Fibroblast of the conjunctiva (primary cell): ENCODE data around the gene SLC25A1.
"Not testable (repeated sequence)": the region's sequence is repeated elsewhere in the genome, so short reads cannot be mapped to it uniquely, and the experiment has no call there.

Experiments
- DNase-seq: peaks from one replicate; pipeline ENCODE4 v3.0.0-alpha.2; 2010; ENCODE audit warnings: low read depth

The SLC25A1 gene

DNA sequence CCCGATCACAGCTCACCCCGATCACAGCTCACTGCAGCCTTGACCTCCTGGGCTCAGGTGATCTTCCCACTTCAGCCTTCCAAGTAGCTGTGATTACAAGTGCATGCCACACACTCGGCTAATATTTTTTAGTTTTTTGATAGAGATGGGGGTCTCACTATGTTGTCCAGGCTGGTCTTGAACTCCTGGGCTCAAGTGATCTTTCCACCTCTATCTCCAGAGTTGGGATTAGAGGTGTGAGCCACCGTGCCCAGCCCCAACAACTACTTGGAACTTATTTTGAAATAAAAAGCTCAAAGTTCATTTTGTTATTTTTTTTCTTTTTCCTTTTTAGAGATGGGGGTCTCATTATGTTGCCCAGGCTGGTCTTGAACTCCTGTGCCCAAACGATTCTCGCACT, 27.8 kb upstream of the SLC25A1 start:
- no peak for DNase-seq

DNA sequence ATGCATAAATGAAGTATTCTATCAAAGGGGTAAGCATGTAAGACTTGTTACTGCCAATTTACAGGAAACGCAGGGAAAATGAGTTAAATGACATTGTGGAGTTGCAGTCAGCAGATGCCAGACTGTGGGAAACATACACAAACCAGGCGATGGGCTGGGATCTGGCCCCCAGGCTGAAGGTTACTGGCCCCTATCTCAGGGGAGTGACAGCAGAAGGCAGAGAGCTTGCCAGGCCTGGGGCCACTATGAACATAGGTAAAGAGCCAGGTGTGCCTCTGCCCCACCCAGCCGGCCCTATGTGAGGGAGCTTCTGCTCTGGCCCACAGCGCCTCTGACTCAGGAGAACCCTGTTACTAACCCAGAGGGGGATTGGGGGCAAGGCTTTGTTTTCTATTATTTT, 26.1 kb upstream of the SLC25A1 start:
- DNase-seq, result no peak

DNA sequence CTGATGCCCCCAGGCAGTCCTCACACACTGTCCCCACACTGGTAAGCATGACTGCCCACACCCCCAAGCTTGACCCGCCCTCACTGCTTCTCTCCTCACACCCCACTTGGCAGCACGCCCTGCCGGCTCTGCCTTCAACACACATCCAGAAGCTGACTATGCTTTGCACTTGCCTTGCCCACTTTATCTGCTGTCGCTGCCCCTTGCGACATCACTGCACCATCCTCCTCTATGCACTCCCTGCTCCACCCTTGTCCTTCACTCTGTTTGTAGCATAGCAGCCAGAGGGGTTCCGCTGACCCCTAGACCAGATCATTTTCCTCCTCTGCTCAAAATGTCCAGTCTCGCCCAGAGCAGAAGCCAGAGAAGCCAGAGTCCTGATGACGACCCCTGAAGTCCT, 25.3 kb upstream of the SLC25A1 start:
- DNase-seq, result no peak

DNA sequence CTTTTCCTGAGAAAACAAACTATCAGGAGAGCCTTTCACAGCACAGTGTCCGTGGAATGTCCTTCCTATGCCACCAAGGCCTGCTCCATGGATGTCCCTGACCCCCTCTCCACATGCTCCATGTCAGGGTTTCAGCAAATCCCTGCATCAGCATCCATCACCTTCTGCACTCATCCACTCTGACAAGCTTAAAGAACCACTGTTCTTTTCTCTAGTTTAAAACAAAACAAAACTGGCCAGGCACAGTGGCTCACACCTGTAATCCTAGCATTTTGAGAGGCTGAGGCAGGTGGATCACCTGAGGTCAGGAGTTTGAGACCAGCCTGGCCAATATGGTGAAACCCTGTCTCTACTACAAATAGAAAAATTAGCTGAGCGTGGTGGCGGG, 24.3 kb upstream of the SLC25A1 start:
- DNase-seq, result not testable (repeated sequence)

DNA sequence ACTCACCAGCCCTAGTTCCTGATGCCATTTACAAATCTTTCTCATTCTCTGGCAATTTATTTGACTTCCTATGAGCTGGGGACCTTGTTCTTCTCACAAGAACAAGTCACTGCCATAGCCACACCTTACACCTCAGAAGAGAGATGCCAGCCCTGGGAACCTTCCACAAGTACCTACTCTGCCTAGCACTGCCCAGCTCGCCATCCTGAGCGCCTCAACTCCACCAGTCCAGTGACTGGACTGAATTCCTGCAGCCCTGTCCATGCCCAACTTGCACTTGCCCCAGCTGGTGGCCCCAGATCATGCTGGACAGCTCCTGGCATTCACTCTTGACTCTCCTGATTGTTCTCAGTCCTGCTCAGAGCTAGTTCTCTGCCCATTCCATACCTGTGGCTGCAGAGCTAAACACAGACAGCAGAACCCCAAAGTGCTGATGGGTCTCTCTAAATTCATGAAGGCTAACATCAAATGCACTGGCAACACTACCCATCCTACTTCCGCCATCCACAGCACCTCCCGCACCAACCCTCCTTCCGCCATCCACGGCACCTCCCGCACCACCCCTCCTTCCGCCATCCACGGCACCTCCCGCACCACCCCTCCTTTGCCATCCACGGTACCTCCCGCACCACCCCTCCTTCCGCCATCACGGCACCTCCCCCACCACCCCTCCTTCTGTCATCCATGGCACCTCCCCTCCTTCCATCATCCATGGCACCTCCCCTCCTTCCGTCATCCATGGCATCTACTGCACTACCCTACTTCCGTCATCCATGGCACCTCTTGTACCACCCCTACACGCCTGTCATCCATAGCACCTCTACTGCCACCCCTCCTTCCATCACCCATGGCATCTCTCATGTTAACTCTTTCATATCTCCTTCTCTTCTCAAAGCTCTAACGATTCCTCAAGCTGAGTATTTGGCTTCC, 23.6 kb upstream of the SLC25A1 start:
- no peak for DNase-seq

DNA sequence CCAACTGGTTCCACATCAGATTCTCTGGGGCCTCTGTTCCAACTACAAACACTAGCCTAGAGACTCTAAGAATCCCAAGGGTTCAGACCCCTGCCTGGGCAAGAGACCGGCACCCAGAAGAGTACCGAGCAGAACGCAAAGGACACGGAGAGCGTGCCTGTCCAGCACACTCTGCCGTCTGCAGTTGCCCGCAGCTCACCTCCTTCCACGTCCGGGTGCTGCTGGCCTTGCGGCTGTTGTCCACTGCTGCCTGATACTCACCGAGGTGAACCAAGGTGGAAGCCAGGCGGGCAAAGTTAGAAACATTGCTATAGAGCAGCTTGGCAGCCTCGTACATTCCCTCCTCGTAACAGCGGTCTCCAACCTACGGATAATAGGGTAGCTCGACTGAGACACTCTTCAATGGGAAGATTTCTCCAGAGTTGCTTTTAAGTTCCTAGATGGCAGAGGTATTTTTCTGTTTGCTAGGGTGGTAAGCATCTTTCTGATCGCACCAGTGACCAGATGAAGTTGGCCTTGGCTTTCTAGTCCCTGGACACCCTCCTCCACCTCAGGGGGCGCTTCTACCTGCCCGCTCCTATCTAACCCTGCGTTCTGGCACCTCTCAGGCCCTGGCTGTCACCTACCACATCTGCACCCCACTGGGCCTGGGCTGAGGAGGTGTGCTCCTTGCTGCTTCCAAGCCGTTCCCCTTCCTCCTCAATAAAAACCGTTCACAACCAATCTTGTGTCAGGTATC, 22.8 kb upstream of the SLC25A1 start:
- no peak for DNase-seq

DNA sequence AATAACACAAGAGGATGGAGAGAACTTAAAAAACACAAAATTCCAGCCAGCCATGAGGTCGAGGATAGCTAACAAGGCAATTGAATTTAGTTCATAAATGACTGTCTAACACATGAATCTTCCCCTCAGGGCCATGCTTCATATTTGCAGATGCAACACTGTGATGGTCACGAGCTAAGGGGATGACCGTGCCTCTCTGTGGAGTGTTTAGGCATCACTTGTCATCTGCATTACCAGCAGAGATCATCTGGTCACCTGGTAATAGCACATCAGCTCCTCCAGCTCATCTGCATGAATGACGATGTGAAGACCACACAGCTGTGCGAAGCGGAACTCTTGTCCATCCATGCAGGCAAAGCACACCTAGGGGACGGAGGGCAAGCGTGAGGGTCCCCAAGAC, 20.9 kb upstream of the SLC25A1 start:
- no peak for DNase-seq

DNA sequence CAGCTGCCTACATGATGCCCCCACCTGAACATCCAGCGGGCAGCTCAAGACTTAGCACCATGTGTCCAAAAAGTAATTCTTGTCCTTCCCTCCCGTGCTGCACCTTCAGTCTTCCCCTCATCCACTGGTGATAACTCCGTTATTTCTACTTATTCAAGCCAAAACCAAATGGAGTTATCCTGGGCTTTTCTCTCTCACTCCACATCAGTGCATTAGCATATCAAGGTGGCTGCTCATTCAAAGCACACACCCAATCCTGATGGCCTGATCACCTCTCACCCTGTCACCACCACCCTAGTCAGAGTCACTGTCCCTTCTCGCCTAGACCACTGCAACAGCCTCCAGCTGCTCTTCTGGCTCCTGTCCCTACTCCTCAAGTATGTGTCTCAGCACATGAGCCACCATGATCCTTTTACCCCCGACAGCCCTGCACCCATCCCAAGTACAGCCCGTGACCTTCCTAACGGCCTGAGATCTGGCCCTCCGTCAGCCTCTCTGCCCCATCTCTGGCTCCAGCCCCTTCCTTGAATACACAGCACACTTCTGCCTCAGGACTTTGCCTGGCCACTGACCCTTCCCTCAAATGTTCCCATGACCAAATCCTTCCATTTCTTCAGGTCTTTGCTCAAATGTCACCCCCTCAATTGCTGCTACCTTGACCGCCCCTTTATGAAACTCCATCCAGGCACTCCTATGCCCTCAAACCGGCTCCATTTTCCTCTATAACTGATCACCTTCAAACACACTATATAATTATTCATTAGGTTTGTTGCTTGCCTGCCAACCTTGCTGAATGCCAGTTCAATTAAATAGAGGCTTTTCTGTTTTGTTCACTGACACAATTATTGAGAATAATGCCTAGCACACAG, 19.7 kb upstream of the SLC25A1 start:
- no peak for DNase-seq

DNA sequence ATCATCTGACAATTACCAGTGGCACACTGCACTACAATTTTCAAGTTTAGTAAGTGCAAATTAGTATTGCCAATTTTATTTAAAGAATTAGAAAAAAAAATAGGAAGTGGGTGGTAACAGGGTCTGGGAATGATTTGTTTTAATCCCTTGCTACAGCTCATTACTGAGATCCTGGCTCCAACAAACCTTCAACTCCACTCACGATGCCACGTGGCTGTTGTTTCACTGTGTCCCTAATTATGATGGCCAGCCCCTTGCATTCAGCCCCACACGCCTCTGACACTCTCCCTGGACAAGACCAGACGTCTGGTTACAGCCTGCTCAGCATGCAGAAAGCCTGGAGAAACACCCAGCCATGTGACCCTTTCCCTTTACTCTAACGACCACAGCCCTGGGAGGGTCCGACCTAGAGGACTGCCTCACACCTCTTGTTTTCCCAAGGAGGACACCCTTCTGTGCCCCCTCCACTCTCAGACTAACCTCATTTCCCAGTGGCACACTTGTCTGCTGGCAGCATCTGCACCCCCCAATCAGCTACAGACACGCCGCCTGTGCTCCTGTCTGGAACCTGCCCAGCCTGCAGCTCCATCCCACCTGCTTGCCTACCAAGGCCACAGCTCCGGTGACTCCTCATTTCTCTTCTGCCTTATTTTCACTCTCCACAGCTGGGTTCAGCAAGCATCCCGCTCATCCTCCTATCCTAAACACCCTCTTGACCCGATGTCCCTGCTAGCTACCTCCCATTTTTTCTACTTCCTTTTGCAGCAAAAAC, 18.5 kb upstream of the SLC25A1 start:
- DNase-seq, result no peak

DNA sequence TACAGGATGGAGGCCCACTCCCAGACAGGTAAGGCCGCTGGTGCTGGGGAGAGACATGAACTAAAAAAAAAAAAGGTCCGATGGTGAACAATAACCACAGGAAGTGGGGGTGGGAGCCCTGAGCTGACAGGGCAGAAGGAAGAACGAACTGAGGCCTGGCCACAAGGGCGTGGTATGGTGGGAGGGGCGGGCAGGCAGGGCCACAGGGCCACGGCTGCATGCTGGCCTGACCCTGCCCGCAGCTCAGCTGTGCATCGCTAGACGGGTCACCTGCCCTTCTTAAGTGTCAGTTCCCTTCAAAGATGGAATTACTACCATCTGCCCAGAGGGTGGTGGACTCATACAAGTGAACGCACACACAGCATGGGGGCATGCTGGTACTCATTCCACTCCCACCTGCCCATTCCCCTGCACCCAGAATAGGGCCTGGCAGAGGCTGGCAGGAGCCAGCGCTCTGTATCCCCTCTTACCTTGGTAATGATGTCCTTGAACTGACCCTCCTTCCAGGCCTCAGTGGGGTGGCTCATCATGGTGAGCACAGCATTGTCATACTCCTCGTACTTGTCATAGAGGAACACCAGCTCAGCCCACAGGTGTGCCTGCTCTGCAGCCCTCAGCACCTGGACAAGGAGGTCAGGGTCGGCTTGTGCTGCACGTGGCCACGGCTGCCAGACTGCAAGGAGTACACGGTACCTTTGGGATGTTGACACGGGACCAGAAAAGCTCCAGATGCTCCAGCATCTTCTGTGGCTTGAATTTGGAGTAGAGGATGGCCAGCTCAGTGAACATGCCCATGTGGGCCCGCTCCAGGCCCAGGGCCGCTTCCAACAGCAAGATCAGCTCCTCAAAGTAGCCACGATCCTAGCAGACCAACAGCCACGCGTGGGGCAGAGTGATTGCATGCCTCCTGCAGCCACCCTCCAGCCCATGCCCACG, 17.5 kb upstream of the SLC25A1 start:
- no peak for DNase-seq

DNA sequence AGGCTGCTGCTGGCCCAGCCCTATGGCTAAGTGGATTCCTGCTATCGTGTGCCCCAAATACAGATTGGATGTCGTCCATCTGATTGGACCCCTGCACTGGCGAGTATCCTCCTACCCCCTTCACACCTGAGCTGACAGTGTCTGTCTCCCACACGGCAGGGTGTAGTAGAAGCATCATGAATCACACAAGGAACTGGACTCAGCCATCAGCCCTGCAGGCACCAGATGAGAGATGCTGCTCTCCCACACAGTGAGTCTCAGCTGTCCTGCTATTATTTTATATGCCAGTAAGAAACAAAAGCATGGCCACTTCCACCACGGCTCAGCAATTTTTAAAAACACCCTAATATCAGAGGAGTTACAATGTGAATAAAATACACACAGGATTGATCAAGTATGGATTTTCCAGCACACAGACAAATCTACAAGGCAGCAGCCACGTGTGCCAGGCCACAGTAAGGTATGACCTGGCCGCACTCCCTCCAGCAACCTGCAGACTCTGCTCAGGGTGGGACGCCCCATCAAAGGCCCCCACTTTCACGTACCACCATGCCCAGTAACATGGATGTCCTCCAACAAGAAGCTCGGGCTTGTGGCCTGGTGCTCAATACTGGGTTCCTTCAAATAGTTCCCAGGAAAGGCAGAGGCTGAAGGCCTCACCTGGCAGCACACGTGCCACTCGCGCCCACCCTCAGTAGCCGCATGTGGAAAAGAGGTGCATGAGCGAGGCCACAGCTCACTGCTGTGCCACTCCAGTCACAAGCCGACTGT, 16.4 kb upstream of the SLC25A1 start:
- no peak for DNase-seq

DNA sequence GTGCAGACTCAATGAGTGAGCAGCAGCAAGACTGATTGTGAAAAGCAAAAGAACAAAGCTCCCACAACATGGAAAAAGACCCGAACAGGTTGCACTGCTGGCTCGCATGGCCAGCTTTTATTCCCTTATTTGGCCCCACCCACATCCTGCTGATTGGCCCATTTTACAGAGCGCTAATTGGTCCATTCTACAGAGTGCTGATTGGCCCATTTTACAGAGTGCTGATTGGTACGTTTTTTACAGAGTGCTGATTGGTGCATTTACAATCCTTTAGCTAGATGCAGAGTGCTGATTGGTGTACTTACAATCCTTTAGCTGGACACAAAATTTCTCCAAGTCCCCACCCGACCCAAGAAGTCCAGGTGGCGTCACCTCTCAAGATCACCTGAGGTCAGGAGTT, 15.3 kb upstream of the SLC25A1 start:
- no peak for DNase-seq

DNA sequence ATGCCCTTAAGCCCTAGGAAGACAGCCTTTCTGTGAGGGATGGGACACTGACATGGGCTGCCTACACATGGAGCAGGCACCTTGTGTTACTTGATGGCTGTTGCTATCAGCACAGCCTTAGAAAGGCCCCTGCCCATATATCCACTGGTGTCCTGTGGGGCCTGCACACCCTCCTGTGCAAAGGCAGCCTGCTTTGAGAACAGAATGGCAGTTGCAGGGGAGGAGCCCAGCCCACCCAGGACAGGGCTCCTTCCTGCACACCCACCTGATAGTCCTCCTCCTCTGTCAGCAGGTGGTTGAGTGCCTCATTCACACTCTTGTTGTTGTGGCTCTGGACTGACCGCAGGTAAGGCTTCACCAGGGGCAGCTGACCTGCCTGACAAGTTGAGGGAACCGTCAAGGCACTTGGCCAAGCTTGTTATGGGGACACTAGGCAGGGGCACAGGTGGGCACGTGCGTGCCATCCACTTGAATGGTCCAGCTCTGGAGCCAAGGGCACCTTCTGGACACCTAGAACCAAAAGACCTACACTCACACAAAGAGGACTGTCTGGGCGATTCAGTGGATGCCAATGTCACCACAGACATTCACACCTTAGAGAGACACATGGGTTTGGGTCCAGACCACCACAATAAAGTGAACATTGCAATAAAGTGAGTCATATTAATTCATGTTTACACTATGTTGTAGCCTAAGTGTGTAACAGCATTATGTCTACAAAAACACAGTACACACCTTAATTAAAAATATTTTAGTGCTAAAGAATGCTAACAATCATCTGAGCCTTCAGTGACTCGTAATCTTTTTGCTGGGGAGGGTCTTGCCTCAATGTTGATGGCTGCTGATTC, 9.4 kb upstream of the SLC25A1 start:
- DNase-seq, result no peak

DNA sequence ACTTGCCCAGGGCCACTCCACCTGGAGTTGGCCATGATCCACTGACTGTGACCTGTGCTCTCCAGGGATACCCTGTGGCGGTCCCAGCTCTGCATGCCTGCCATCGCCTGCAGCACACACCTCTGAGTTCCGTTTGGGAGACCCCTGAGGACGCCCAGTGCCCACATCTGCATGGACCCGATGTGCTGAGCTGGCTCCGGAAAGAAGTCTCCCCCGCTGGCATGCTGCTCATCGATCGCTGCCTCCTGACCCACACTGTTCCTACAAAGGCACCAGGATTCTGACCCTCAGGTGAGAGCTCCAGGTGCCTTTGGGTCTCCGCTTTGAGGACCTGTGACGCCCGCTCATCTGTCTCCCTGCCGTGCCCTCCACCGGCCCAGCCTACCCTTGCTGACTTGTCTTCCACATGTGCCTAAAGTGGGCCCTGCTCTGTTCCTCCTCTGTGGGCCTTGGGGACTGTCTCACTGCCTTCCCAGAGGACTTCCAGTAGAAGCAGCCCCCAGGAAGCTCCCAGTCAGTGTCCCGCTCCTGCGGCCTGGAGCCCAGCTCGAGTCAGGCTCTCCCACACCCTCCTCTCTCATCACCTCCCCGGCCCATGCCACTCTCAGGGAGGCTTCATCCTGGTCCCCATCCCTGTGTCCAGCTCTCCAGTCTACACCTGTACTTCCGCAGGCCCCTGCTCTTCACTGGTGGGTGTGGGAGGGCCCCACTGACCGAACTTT, 5.9 kb upstream of the SLC25A1 start:
- no peak for DNase-seq

DNA sequence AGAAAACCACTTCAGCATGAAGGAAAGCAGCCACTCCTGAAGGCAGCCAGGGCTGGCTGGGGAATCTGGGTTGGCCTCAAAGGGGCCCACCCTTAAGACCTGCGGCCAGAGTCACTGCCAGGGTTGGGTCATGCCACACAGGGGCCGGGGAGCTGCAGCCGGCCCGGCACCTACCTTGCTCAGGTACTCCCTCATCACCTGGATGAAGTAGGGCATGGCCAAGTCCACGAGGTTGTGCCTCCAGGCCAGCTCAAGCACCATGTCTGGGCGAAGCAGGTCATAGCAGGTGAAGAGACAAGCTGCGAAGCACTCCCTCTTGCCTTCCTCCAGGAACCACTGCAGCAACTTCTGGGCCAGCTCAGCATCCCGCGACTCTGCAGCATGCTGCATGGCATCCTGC, 4.7 kb upstream of the SLC25A1 start:
- no peak for DNase-seq

DNA sequence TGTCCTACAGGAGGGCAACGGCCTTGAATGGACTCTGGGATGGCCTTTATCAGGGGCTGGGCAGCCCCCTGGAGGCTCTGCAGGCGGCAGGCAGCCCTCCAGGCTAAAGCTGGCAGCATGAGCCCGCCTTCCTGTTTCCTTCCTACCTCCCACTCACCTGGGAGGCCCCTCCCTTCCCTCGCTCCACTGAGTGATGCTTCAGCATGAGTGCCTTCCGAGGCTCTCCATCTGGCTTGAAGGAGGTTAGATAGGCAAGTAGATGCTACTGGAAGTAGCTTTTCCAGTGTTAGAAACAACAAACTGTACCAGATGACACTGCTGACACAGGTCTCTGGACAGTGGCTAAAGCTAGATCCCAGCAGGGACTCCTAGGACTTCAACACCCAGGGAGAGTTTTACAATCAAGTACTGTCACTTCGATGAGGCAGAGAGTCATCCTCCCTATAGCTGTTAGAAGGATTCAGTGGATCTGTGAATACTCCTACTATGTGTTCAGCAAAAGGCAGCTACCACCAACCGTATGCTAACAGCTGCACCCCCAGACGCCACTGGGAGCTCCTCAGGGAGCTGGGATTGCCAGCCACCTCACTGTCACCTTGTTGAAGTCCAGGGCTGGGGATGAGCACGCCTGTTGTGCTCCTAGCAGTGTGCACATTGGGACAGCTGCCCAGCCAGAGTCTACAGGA, 4.1 kb upstream of the SLC25A1 start:
- no peak for DNase-seq

DNA sequence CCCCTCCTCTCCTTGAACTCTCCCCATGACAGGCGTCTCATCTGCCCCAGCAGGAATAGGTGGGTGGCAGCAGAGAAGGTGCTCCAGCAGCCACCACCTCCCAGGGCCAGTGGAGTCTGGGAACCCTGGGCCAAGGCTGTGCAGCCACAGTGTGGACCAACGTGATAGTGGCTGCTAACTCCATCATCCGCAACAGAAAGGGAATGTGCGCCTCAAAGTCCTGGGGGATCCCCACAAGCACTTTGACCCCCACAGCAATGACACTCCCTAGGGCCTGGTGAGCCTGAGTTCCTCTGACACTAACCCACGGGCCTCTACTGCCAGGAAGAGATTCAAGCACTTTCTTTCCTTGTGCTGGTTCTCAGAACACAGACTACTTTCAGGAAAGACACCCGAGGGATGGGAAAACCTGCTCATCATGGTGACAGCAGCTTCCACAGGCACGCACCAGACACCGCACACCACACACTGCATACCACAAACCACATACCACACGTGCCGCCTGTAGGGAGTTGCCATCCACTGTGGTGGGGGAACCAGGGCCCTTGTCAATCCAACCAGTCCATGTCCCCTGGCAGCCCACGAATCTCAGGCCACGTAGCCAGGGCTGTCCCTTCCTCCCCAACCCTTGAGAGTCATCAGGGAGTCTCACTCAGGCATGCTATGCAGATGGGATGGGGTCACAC, 3.4 kb upstream of the SLC25A1 start:
- DNase-seq, result no peak
